T-cell (primary cell): ENCODE measurements around the gene ITPK1. TPM values are rescaled to one million over a fixed set of nuclear protein-coding genes. Genes with fewer than 3 reads are reported as not detected.

ENCODE experiments used
- ATAC-seq, 4 experiments: fragments of 200-7000 bp in 3 of 4; fragments of 150-1000 bp in 1 of 4; cut with Tn5 transposase; replicated peaks in 1 of 4; 1 replicate in 3 of 4; 2 replicates in 1 of 4; pipeline ENCODE4 v1.10.0; 2021; ENCODE audit warnings: moderate library complexity in 3 of 4, mild to moderate bottlenecking in 2 of 4, moderate number of reproducible peaks in 1 of 4
- CTCF ChIA-PET, 2 donors: fragments of 300-600 bp; sonication (Branson Sonifier 250); formaldehyde crosslinking; loops; one replicate each; lab custom pipeline; 2022; ENCODE audit warnings: antibody characterized with exemption in 2 of 2; lab: Charles Lee
- POLR2A ChIA-PET, 2 donors: fragments of 300-600 bp; sonication (Branson Sonifier 250); formaldehyde crosslinking; loops; one replicate each; lab custom pipeline; 2022; ENCODE audit warnings: antibody characterized with exemption in 2 of 2; lab: Charles Lee
- DNase-seq, 35 experiments: peaks; one replicate each; pipeline versions ENCODE4 v3.0.0 to v3.0.0-alpha.2; 2013 to 2023
- H3K27ac ChIP-seq: one replicate; pipeline ENCODE4 v1.5.1; 2013; ENCODE audit warnings: low read length
- H3K27me3 ChIP-seq, 2 experiments: replicated peaks in 1 of 2; 1 replicate in 1 of 2; 2 replicates in 1 of 2; pipeline versions ENCODE4 v1.6.1 to v1.7.0; 2013; ENCODE audit warnings: low read length in 1 of 2, mixed read lengths in 1 of 2; ENCODE audit not compliant: control insufficient read depth in 2 of 2, insufficient read depth in 2 of 2; ENCODE audit errors: extremely low read depth in 1 of 2
- H3K36me3 ChIP-seq, 2 donors: 1 replicate in 1 of 2; 2 replicates in 1 of 2; pipeline versions ENCODE4 v1.6.1 to v1.7.0; 2013; ENCODE audit warnings: low read length in 1 of 2; ENCODE audit not compliant: control insufficient read depth in 2 of 2, insufficient read depth in 1 of 2; ENCODE audit errors: extremely low read depth in 1 of 2
- H3K4me1 ChIP-seq, 2 experiments: 1 replicate in 1 of 2; 2 replicates in 1 of 2; pipeline versions ENCODE4 v1.6.1 to v1.7.0; 2013; ENCODE audit warnings: low read length in 2 of 2, mixed read lengths in 1 of 2; ENCODE audit not compliant: insufficient read depth in 2 of 2, control insufficient read depth in 1 of 2; ENCODE audit errors: extremely low read depth in 1 of 2
- H3K4me3 ChIP-seq, 2 donors: 1 replicate in 1 of 2; 2 replicates in 1 of 2; pipeline versions ENCODE4 v1.5.1 to v1.7.0; 2013; ENCODE audit warnings: mild to moderate bottlenecking in 2 of 2, low read length in 1 of 2, moderate library complexity in 1 of 2; ENCODE audit not compliant: control insufficient read depth in 1 of 2; ENCODE audit errors: extremely low read depth in 1 of 2
- H3K9me3 ChIP-seq: 2 replicates; pipeline ENCODE4 v1.7.0; 2013
- H3K27ac Mint-ChIP-seq, 2 donors: one replicate each; pipeline ENCODE4 v1.8.0; 2020 to 2021; ENCODE audit warnings: mild to moderate bottlenecking in 2 of 2, mixed read lengths in 2 of 2
- H3K27me3 Mint-ChIP-seq, 2 donors: one replicate each; pipeline ENCODE4 v1.8.0; 2021 to 2022; ENCODE audit warnings: mixed read lengths in 2 of 2
- H3K36me3 Mint-ChIP-seq: one replicate; pipeline ENCODE4 v1.8.0; 2021; ENCODE audit warnings: mixed read lengths
- H3K4me1 Mint-ChIP-seq, 3 donors: one replicate each; pipeline ENCODE4 v1.8.0; 2020 to 2022; ENCODE audit warnings: mixed read lengths in 3 of 3, mild to moderate bottlenecking in 1 of 3
- H3K4me3 Mint-ChIP-seq, 3 donors: one replicate each; pipeline ENCODE4 v1.8.0; 2020 to 2022; ENCODE audit warnings: mild to moderate bottlenecking in 3 of 3, mixed read lengths in 3 of 3, moderate library complexity in 3 of 3
- H3K9me3 Mint-ChIP-seq, 3 donors: one replicate each; pipeline ENCODE4 v1.8.0; 2020 to 2022; ENCODE audit warnings: mixed read lengths in 3 of 3
- WGBS: methylation state at CpG from one replicate; pipeline ENCODE4 v1.1.5; 2013; ENCODE audit warnings: missing lambda C conversion rate; ENCODE audit not compliant: insufficient coverage; 5-methylcytosine and 5-hydroxymethylcytosine counted together
- total RNA-seq, 35 experiments: library from RNA in 6 of 35; stranded (reverse) in 6 of 35; fragments of 120-200 nt in 1 of 35; gene quantifications; one replicate each; pipeline versions ENCODE4 v1.2.1 to v1.2.4 and lab custom pipeline; 2013 to 2026

ITPK1 gene
- total RNA-seq, 5 donors from 2014 or later (not counting 1 experiment from before 2014, with no cell fraction given) = 28.0 to 43.0 (median 39.5) TPM

DNA sequence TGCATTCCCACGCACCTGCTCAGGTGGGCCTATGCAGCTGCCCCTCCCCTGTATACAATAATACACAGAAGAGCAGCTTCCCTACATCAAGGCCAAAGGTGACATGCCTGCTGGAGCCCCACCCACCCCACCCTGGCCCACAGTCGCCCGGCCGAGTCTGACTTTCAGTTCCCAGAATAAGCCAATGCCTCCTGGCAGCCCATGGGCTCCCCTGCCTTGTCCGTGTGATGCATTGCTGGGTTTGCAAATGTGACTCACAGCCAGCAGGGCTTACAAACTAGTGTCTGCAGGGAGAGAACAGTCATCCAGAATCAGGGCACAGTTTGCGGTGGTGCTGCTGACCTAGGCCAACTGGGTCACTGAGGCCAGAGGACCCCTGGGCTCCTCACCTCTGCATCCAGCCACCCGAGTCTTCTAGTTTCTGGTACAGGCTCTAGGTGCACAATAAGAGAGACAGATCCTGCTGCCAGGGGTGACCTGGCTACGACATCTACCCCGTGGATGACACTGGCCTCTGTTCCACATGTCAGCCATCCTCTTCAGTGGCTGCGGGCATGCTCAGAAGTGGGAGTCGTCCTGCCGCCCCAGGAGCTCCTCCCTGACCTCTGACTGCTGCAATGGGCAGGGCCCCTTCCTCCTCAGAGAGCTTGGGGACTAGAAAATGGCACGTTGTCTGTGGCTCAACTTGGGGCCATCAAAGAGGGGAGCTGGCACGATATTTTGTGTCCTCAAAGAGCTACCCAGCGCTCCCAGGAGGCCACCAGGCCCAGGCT is 108.3 kb downstream of the ITPK1 start:
- Histone ChIP-seq H3K9me3 (no peaks in the 10 kb centered on the region), H3K4me1 (peaks cover 0 to 5% of the 10 kb centered on the region in 2 experiments), H3K27ac (no peak overlapping the region), H3K36me3 (peaks cover 6 to 12% of the 10 kb centered on the region in 2 donors), H3K4me3 (no peak overlapping the region), H3K27me3 (no peaks in the 10 kb centered on the region)
- WGBS = 93% methylated on average over 15 of the region's 15 CpGs
- ATAC-seq = no peak
- ChIA-PET CTCF (no interaction called here), POLR2A (no interaction called here)
- no peaks in the 10 kb centered on the region for H3K27me3 Mint-ChIP-seq
- H3K36me3 Mint-ChIP-seq = peaks cover 8% of the 10 kb centered on the region
- no peaks in the 10 kb centered on the region for H3K9me3 Mint-ChIP-seq
- peak in 1 of 35 experiments; percentile 9 for DNase-seq
- no peak overlapping the region for H3K4me3 Mint-ChIP-seq
- H3K27ac Mint-ChIP-seq = no peak overlapping the region
- H3K4me1 Mint-ChIP-seq = peaks cover 13 to 22% (median 18%) of the 10 kb centered on the region in 3 donors

DNA sequence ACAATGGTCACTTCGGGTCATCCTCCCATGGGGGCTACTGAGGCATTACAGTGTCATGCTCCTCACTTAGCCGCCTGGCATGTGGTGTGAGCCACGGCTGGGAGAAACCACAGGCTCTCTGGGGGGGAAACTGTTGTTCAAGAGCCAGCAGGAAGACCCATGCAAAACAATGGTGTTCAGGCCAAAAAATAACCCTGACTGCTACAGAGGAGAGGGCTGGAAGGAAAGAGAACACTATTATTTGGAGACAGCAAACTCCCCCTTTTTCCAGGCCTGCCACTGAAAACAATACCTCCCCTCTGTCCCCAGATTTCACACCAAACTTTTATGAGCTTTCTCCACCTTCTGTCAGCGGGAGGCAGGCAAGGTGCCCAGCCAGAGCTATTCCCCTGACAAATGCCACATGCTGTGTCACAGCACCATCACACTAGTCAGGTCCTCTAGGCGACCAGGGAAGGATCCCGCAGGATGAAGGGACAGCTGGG is 109.1 kb downstream of the ITPK1 start:
- H3K27me3 Mint-ChIP-seq = no peaks in the 10 kb centered on the region
- H3K4me3 Mint-ChIP-seq = no peak overlapping the region
- DNase-seq (no peak), ATAC-seq (no peak)
- H3K4me1 ChIP-seq = peaks cover 0 to 2% of the 10 kb centered on the region in 2 experiments
- H3K9me3 Mint-ChIP-seq = no peaks in the 10 kb centered on the region
- 84% methylated on average over 5 of the region's 6 CpGs for WGBS
- no peaks in the 10 kb centered on the region for H3K9me3 ChIP-seq
- H3K36me3 ChIP-seq = peaks cover 6 to 14% of the 10 kb centered on the region in 2 donors
- H3K27ac Mint-ChIP-seq = no peak overlapping the region
- no peak overlapping the region for H3K4me3 ChIP-seq
- H3K4me1 Mint-ChIP-seq = peaks cover 8 to 17% (median 14%) of the 10 kb centered on the region in 3 donors
- H3K27me3 ChIP-seq = no peaks in the 10 kb centered on the region
- ChIA-PET CTCF (no interaction called here), POLR2A (no interaction called here)
- no peak overlapping the region for H3K27ac ChIP-seq
- peaks cover 8% of the 10 kb centered on the region for H3K36me3 Mint-ChIP-seq

DNA sequence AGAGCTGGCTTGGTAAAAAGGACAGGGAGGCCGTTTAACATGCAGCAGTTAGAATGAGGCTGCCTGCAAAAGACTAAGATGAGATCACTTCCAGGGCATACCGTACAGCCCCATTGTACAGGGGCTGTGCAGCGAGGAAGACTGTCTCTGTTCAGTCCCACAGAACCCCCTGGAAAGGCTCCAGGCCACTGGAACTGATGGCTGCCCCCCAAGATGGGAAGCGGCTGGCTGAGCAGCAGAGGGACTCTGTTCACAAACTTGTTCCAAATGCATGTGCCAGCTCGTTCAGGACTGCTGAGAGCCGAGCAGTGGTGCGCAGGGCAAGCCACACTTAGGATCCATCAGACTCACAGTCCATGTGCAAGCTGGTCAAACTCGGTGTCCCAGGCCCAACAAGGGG is 109.9 kb downstream of the ITPK1 start:
- Mint-ChIP-seq H3K4me3 (no peak overlapping the region), H3K36me3 (peaks cover 8% of the 10 kb centered on the region), H3K27ac (no peak overlapping the region), H3K4me1 (peaks cover 8 to 17% (median 14%) of the 10 kb centered on the region in 3 donors), H3K27me3 (no peaks in the 10 kb centered on the region), H3K9me3 (no peaks in the 10 kb centered on the region)
- no peak overlapping the region for H3K4me3 ChIP-seq
- ChIA-PET CTCF (no interaction called here), POLR2A (no interaction called here)
- H3K27ac ChIP-seq = no peak overlapping the region
- DNase-seq = no peak
- peaks cover 0 to 2% of the 10 kb centered on the region in 2 experiments for H3K4me1 ChIP-seq
- ATAC-seq = no peak
- no peaks in the 10 kb centered on the region for H3K9me3 ChIP-seq
- peaks cover 6 to 14% of the 10 kb centered on the region in 2 donors for H3K36me3 ChIP-seq
- WGBS = 87% methylated on average over 7 of the region's 8 CpGs
- no peaks in the 10 kb centered on the region for H3K27me3 ChIP-seq

DNA sequence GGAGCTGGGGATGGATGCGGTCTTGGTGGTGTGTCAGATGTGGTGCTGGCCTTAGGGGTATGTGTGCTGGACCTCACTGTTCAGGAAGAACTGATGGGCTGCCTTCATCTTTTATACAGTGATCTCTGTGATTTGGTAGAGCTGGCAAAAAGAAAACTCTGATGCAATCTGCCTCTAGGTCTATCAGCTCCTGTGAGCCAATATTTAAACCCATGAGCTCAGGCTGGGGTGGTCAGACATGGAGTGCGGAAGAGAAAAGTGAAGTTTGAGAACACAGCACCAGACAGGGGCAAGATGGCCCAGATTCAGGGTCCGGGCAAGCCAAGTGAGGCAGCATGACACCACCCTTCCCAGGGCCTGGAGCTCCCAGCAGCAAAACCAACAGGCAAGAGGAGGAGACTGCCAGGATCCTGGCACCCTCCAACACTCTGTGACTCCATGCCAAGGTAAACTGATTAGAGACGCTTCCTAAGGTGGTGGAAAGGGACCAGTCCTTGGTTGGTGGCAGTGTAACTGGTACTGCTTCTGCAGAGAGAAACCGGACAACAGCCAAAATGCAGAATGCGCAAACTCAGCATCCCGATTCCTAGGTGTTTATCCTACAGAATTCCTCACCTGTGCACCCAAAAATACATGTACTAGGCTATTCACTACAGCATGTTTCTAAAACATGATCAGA is 110.5 kb downstream of the ITPK1 start:
- Mint-ChIP-seq H3K27me3 (no peaks in the 10 kb centered on the region), H3K36me3 (peaks cover 8% of the 10 kb centered on the region), H3K9me3 (no peaks in the 10 kb centered on the region), H3K4me1 (peaks cover 8 to 17% (median 14%) of the 10 kb centered on the region in 3 donors), H3K27ac (no peak overlapping the region), H3K4me3 (no peak overlapping the region)
- ATAC-seq (no peak), DNase-seq (no peak)
- Histone ChIP-seq H3K27me3 (no peaks in the 10 kb centered on the region), H3K27ac (no peak overlapping the region), H3K9me3 (no peaks in the 10 kb centered on the region), H3K36me3 (peaks cover 6 to 14% of the 10 kb centered on the region in 2 donors), H3K4me3 (no peak overlapping the region), H3K4me1 (peaks cover 0 to 2% of the 10 kb centered on the region in 2 experiments)
- ChIA-PET POLR2A (no interaction called here), CTCF (no interaction called here)
- 100% methylated on average over 2 of the region's 7 CpGs for WGBS

DNA sequence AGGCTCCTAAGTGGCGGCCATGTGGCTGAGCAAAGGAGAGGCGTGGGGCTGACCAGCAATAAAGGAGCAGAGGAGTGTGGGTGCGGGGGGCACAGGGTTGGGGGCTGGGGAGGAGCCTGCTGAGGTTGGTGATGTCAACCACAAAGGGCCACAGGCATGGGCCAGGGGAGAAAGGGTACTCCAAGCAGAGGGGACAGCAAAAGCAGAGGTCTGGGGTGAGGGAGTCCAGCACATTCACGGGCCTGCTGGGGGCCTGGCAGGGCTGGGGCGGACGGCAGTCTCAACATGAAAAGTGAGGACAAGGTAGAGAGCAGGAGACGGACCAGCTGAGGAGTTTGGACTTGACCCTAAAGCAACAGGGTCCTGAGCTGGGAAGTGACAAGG is 111.0 kb downstream of the ITPK1 start:
- H3K36me3 Mint-ChIP-seq = peaks cover 10% of the 10 kb centered on the region
- no peak overlapping the region for H3K27ac Mint-ChIP-seq
- no peak for ATAC-seq
- peaks cover 8 to 17% (median 14%) of the 10 kb centered on the region in 3 donors for H3K4me1 Mint-ChIP-seq
- ChIA-PET CTCF (no interaction called here), POLR2A (no interaction called here)
- no peaks in the 10 kb centered on the region for H3K9me3 Mint-ChIP-seq
- WGBS = 95% methylated on average over 5 of the region's 7 CpGs
- no peaks in the 10 kb centered on the region for H3K27me3 ChIP-seq
- H3K36me3 ChIP-seq = peaks cover 6 to 14% of the 10 kb centered on the region in 2 donors
- H3K4me1 ChIP-seq = peaks cover 0 to 2% of the 10 kb centered on the region in 2 experiments
- H3K27me3 Mint-ChIP-seq = no peaks in the 10 kb centered on the region
- H3K9me3 ChIP-seq = no peaks in the 10 kb centered on the region
- no peak overlapping the region for H3K27ac ChIP-seq
- no peak overlapping the region for H3K4me3 ChIP-seq
- no peak overlapping the region for H3K4me3 Mint-ChIP-seq
- no peak for DNase-seq

DNA sequence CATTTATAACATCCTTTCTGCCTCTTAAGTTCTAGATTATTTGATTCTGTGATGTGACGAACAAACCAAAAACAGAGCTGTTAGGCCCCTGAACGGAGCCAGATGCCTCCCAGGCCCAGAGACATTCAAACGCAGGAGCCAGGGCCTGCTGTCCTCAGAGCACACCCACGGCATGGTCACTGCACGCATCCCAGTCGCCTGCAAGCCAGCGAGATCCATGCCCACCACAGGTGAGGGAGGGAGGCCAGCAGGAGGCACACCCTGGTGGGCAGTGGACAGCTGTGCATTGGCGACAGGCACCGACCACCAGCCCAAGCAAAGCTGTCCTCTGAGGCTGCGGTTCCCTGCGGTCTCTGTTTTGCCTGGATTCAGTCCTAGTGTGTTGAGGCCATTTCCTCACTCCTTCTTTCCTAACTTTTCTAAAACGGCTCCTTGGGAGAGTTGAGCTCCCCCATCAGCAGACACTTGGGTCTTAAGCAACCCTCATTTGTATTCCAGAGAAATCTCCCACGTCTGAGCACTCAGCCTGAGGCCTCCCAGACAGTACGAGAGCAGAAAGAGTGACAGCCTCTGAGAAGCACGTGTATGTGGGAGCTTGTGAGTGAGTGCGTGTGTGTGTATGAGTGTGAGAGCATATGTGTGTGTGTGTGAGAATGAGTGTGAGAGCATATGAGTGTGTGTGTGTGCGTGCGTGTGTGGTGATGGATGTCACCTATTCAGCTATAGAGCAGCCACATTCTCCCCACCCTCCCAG is 111.6 kb downstream of the ITPK1 start:
- Mint-ChIP-seq H3K36me3 (peaks cover 12% of the 10 kb centered on the region), H3K27me3 (no peaks in the 10 kb centered on the region), H3K4me3 (no peak overlapping the region), H3K9me3 (no peaks in the 10 kb centered on the region), H3K4me1 (peaks cover 8 to 17% (median 14%) of the 10 kb centered on the region in 3 donors), H3K27ac (no peak overlapping the region)
- no peaks in the 10 kb centered on the region for H3K27me3 ChIP-seq
- CTCF ChIA-PET = no interaction called here
- no peak for ATAC-seq
- peaks cover 6 to 14% of the 10 kb centered on the region in 2 donors for H3K36me3 ChIP-seq
- no peak for DNase-seq
- POLR2A ChIA-PET = no interaction called here
- 95% methylated on average over 8 of the region's 18 CpGs for WGBS
- H3K4me1 ChIP-seq = peaks cover 0 to 2% of the 10 kb centered on the region in 2 experiments
- no peak overlapping the region for H3K4me3 ChIP-seq
- H3K9me3 ChIP-seq = no peaks in the 10 kb centered on the region
- H3K27ac ChIP-seq = no peak overlapping the region
